Thyroid gland (tissue), 4 donors: ENCODE measurements around the gene IRAK2. TPM values are rescaled to one million over a fixed set of nuclear protein-coding genes. Genes with fewer than 3 reads are reported as not detected.

Experiments used
- DNase-seq, 2 donors: peaks; one replicate each; pipeline ENCODE4 v3.0.0-alpha.2; 2019
- H3K27ac ChIP-seq, 3 donors: fragments of 200-600 bp; sonication (generic); 1 replicate in 2 of 3; 2 replicates in 1 of 3; pipeline ENCODE4 v1.5.1; 2016 to 2019; ENCODE audit warnings: mild to moderate bottlenecking in 1 of 3, moderate library complexity in 1 of 3
- H3K27me3 ChIP-seq: fragments of 200-600 bp; sonication (generic); one replicate; pipeline ENCODE4 v1.5.1; 2019
- H3K36me3 ChIP-seq, 2 donors: fragments of 200-600 bp; sonication (generic); one replicate each; pipeline ENCODE4 v1.5.1; 2016 to 2019
- H3K4me1 ChIP-seq, 2 donors: fragments of 200-600 bp; sonication (generic); one replicate each; pipeline ENCODE4 v1.5.1; 2017 to 2019
- H3K4me3 ChIP-seq, 3 donors: fragments of 200-600 bp; sonication (generic); replicated peaks in 1 of 3; 1 replicate in 2 of 3; 2 replicates in 1 of 3; pipeline ENCODE4 v1.5.1; 2016; ENCODE audit warnings: mild to moderate bottlenecking in 1 of 3
- H3K9me3 ChIP-seq: fragments of 200-600 bp; sonication (generic); one replicate; pipeline ENCODE4 v1.5.1; 2017
- POLR2A ChIP-seq, 2 donors: fragments of 450-650 bp; IDR thresholded peaks; one replicate each; pipeline ENCODE4 v1.6.1; 2017; ENCODE audit warnings: antibody characterized with exemption in 2 of 2, mild to moderate bottlenecking in 2 of 2, moderate library complexity in 1 of 2
- WGBS, 2 donors: methylation state at CpG; one replicate each; pipeline ENCODE4 v1.1.5; 2017; 5-methylcytosine and 5-hydroxymethylcytosine counted together
- intact Hi-C: fragments of 100-400 bp; cut with DNase I; formaldehyde crosslinking; loops from one replicate; pipeline ENCODE4 v1.15.1; 2023
- total RNA-seq, 4 donors: library from RNA; depleted of rRNA; stranded (reverse); fragments of >200 nt; gene quantifications; one replicate each; pipeline ENCODE4 v1.2.3, GENCODE V29; 2016
- TF ChIP-seq, protein P1 (sequence below), 6 experiments: fragments of 200-600 bp in 3 of 6; fragments of 450-650 bp in 3 of 6; sonication (generic) in 3 of 6; IDR thresholded peaks; one replicate each; pipeline ENCODE4 v1.5.1; 2016 to 2019; ENCODE audit warnings: antibody characterized with exemption in 6 of 6, mild to moderate bottlenecking in 2 of 6, inconsistent platforms in 1 of 6, moderate library complexity in 1 of 6

Gene IRAK2
- total RNA-seq, 4 donors from 2014 or later, result 5.0 to 9.1 (median 7.4) TPM

DNA sequence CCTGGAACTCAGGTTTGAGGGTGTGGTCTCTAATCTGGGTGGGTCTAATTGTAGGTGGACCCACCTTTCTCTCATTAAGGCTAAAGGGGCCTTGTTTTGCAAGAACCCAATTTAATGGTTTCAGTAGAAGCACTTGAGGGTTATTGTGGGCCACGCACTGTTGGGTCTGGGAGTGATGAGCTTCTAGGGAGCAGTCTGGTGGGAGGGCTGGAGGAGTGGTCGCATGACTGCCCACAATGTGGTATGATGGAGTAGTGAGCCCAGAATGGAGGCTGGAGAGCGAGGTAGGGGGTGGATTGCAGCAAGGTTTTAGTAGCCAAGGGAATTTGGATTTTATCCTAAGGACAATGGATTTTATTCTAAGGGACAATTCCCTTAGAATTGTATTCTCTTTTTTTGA, 86.3 kb downstream of the IRAK2 start:
- intact Hi-C loops, result no loop called here

DNA sequence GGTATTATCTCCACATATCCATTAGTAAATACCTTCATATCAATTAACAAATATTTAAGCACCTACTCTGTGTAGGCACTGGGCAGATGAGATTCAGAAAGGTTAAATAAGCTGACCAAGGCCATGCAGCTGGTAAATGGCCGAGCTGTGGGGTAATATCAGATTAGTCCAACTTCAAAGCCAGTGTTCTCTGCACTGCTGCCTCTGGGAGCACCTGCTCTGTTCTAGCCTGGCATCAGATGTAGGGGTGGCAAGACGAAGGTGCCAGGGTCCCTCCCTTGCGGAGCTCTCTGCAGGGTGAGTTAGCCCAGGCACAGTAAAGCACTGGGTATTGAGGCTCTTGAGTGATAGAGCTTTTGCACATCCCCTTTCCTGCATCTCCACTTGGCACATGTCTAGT, 89.0 kb downstream of the IRAK2 start:
- peaks cover 15 to 17% of the 10 kb centered on the region in 2 donors for H3K4me1 ChIP-seq
- intact Hi-C loops, result no loop called here
- no peak for TF ChIP-seq POLR2A (IDR thresholded peaks at IDR 0.05)
- TF ChIP-seq, protein P1, sequence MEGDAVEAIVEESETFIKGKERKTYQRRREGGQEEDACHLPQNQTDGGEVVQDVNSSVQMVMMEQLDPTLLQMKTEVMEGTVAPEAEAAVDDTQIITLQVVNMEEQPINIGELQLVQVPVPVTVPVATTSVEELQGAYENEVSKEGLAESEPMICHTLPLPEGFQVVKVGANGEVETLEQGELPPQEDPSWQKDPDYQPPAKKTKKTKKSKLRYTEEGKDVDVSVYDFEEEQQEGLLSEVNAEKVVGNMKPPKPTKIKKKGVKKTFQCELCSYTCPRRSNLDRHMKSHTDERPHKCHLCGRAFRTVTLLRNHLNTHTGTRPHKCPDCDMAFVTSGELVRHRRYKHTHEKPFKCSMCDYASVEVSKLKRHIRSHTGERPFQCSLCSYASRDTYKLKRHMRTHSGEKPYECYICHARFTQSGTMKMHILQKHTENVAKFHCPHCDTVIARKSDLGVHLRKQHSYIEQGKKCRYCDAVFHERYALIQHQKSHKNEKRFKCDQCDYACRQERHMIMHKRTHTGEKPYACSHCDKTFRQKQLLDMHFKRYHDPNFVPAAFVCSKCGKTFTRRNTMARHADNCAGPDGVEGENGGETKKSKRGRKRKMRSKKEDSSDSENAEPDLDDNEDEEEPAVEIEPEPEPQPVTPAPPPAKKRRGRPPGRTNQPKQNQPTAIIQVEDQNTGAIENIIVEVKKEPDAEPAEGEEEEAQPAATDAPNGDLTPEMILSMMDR (IDR thresholded peaks at IDR 0.05), result no peak
- no peak for DNase-seq
- H3K9me3 ChIP-seq, result no peaks in the 10 kb centered on the region
- 87 to 98% methylated on average over 3 of the region's 3 CpGs for WGBS, 2 donors
- H3K27me3 ChIP-seq, result no peaks in the 10 kb centered on the region
- H3K4me3 ChIP-seq, result no peak overlapping the region
- no peak overlapping the region for H3K27ac ChIP-seq
- peaks cover 0 to 5% of the 10 kb centered on the region in 2 donors for H3K36me3 ChIP-seq

More for the DNA sequence above, 86.3 kb downstream of the IRAK2 start:
- no peak for TF ChIP-seq POLR2A (IDR thresholded peaks at IDR 0.05)
- TF ChIP-seq, protein P1 (IDR thresholded peaks at IDR 0.05), result no peak
- peak overlapping the region in 1 of 3 donors; percentile 22 for H3K27ac ChIP-seq
- no peaks in the 10 kb centered on the region for H3K9me3 ChIP-seq
- 60 to 61% methylated on average over 3 of the region's 3 CpGs for WGBS, 2 donors
- H3K27me3 ChIP-seq, result no peaks in the 10 kb centered on the region
- peaks cover 15 to 17% of the 10 kb centered on the region in 2 donors for H3K4me1 ChIP-seq
- peaks cover 0 to 5% of the 10 kb centered on the region in 2 donors for H3K36me3 ChIP-seq
- no peak overlapping the region for H3K4me3 ChIP-seq
- peak; percentile 31 to 48 for DNase-seq

DNA sequence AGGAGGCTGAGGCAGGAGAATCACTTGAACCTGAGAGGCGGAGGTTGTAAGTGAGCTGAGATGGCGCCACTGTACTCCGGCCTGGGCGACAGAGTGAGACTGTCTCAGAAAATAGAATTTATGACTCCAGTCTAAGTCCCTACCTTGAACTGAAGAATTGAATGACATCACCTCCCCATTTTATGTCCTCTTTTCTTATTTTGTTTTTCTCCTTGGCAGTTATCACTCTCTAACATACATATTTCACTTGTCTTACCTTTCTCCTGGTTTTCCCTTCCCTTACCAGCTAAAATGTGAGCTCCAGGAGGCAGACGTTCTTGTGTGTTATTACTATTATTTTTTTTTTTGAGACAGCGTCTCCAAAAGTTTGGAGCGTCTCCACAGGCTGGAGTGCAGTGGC, 91.1 kb downstream of the IRAK2 start:
- intact Hi-C loops, result no loop called here
- Histone ChIP-seq H3K27ac (no peak overlapping the region), H3K9me3 (no peaks in the 10 kb centered on the region), H3K36me3 (peaks cover 0 to 17% of the 10 kb centered on the region in 2 donors), H3K27me3 (no peaks in the 10 kb centered on the region), H3K4me1 (peaks cover 3 to 18% of the 10 kb centered on the region in 2 donors), H3K4me3 (no peak overlapping the region)
- TF ChIP-seq, protein P1 (IDR thresholded peaks at IDR 0.05), result no peak
- TF ChIP-seq POLR2A (IDR thresholded peaks at IDR 0.05), result no peak
- DNase-seq, result no peak
- WGBS, 2 donors, result 94% methylated on average over 7 of the region's 7 CpGs

DNA sequence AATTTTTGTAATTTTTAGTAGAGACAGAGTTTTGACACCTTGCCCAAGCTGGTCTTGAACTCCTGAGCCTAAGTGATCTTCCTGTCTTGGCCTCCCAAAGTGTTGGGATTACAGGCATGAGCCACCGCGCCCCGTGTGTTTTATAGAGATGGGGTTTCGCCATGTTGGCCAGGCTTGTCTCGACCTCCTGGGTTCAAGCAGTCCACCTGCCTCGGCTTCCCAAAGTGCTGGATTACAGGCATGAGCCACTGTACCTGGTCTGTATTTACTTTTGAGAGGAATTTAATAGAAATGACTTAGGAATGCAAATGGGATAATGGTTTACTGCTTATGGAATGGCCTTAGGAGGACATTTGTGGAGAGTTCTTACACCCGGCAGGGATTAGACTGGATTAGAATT, 94.3 kb downstream of the IRAK2 start:
- Histone ChIP-seq H3K9me3 (no peaks in the 10 kb centered on the region), H3K4me1 (peaks cover 19 to 36% of the 10 kb centered on the region in 2 donors), H3K27ac (no peak overlapping the region), H3K4me3 (no peak overlapping the region), H3K36me3 (peaks cover 0 to 12% of the 10 kb centered on the region in 2 donors), H3K27me3 (no peaks in the 10 kb centered on the region)
- TF ChIP-seq, protein P1 (IDR thresholded peaks at IDR 0.05), result no peak
- no peak for TF ChIP-seq POLR2A (IDR thresholded peaks at IDR 0.05)
- WGBS, 2 donors, result 97 to 98% methylated on average over 7 of the region's 7 CpGs
- DNase-seq, result no peak
- intact Hi-C loops, result no loop called here

DNA sequence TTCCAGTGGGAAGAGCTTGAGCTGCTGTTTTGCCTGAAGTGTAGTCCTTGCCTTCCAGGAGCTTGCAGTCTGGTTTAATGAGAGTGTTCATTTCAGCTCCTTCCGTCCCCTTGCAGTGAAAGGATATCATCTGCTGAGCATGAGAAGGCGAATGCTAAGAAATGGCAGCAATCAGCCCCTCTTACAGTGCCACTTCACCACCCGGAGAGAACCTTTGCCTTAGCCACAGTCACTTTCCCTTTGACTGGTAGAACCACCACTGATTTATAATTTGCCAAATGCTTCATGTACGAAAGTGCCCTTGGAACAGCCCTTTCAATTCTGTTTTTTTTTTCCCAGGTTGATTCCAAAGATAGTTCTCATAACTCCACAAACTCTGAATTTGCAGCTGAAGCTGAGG, 95.1 kb downstream of the IRAK2 start:
- Histone ChIP-seq H3K4me3 (no peak overlapping the region), H3K27ac (peak overlapping the region in 1 of 3 donors; percentile 30), H3K9me3 (no peaks in the 10 kb centered on the region), H3K4me1 (peaks cover 23 to 39% of the 10 kb centered on the region in 2 donors), H3K27me3 (no peaks in the 10 kb centered on the region), H3K36me3 (peaks cover 0 to 12% of the 10 kb centered on the region in 2 donors)
- TF ChIP-seq, protein P1 (IDR thresholded peaks at IDR 0.05), result no peak
- no peak for TF ChIP-seq POLR2A (IDR thresholded peaks at IDR 0.05)
- WGBS, 2 donors, result 86 to 91% methylated on average over 4 of the region's 4 CpGs
- intact Hi-C loops, result no loop called here
- no peak for DNase-seq
